ENCODE measurements around the gene STH.

Gene STH, protein sequence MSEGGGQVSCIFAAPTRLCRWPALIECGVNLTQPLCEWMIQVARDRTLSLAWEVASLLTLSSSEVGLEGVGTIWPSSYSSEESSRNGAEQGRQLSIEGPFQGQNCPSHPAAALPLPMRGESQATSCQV

GRCh38 chr17:45998987-45999899, at the start of gene STH:
STH (plus strand) TSS chr17:45999250; CDS start chr17:45999280, 30 bp downstream.
- no peak for TF ChIP-seq PATZ1 (CRISPR knock-in tag; IDR thresholded peaks at IDR 0.05; ENCODE audit: borderline replicate concordance)
- no peak for TF ChIP-seq PPARA (CRISPR knock-in tag; IDR thresholded peaks at IDR 0.05; ENCODE audit: borderline replicate concordance)
- TF ChIP-seq, protein P1, sequence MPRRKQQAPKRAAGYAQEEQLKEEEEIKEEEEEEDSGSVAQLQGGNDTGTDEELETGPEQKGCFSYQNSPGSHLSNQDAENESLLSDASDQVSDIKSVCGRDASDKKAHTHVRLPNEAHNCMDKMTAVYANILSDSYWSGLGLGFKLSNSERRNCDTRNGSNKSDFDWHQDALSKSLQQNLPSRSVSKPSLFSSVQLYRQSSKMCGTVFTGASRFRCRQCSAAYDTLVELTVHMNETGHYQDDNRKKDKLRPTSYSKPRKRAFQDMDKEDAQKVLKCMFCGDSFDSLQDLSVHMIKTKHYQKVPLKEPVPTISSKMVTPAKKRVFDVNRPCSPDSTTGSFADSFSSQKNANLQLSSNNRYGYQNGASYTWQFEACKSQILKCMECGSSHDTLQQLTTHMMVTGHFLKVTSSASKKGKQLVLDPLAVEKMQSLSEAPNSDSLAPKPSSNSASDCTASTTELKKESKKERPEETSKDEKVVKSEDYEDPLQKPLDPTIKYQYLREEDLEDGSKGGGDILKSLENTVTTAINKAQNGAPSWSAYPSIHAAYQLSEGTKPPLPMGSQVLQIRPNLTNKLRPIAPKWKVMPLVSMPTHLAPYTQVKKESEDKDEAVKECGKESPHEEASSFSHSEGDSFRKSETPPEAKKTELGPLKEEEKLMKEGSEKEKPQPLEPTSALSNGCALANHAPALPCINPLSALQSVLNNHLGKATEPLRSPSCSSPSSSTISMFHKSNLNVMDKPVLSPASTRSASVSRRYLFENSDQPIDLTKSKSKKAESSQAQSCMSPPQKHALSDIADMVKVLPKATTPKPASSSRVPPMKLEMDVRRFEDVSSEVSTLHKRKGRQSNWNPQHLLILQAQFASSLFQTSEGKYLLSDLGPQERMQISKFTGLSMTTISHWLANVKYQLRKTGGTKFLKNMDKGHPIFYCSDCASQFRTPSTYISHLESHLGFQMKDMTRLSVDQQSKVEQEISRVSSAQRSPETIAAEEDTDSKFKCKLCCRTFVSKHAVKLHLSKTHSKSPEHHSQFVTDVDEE (CRISPR knock-in tag; IDR thresholded peaks at IDR 0.05), result no peak
- TF ChIP-seq BACH2 (CRISPR knock-in tag; IDR thresholded peaks at IDR 0.05; ENCODE audit: borderline replicate concordance), result no peak
- no peak for TF ChIP-seq TOX (CRISPR knock-in tag; IDR thresholded peaks at IDR 0.05; ENCODE audit: borderline replicate concordance)
- no peak for TF ChIP-seq SNAI2 (CRISPR knock-in tag; IDR thresholded peaks at IDR 0.05)
- TF ChIP-seq TCF4 (CRISPR knock-in tag; IDR thresholded peaks at IDR 0.05; ENCODE audit: borderline replicate concordance), result no peak
- no peak for TF ChIP-seq ZC3H10 (CRISPR knock-in tag; IDR thresholded peaks at IDR 0.05)
- no peak for TF ChIP-seq CSDC2 (CRISPR knock-in tag; IDR thresholded peaks at IDR 0.05)
- no peak for TF ChIP-seq ISL1 (CRISPR knock-in tag; IDR thresholded peaks at IDR 0.05)
- TF ChIP-seq ZFP3 (CRISPR knock-in tag; IDR thresholded peaks at IDR 0.05), result no peak
- TF ChIP-seq ZNF565 (CRISPR knock-in tag; conservative IDR thresholded peaks at IDR 0.05; ENCODE audit: low read depth), result no peak
- no peak for TF ChIP-seq ARNTL (CRISPR knock-in tag; IDR thresholded peaks at IDR 0.05; ENCODE audit: borderline replicate concordance, low read depth)
- no peak for TF ChIP-seq CREB5 (CRISPR knock-in tag; IDR thresholded peaks at IDR 0.05; ENCODE audit: low read depth)
- TF ChIP-seq, protein P2, sequence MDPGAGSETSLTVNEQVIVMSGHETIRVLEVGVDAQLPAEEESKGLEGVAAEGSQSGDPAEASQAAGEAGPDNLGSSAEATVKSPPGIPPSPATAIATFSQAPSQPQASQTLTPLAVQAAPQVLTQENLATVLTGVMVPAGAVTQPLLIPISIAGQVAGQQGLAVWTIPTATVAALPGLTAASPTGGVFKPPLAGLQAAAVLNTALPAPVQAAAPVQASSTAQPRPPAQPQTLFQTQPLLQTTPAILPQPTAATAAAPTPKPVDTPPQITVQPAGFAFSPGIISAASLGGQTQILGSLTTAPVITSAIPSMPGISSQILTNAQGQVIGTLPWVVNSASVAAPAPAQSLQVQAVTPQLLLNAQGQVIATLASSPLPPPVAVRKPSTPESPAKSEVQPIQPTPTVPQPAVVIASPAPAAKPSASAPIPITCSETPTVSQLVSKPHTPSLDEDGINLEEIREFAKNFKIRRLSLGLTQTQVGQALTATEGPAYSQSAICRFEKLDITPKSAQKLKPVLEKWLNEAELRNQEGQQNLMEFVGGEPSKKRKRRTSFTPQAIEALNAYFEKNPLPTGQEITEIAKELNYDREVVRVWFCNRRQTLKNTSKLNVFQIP (CRISPR knock-in tag; IDR thresholded peaks at IDR 0.05; ENCODE audit: borderline replicate concordance, low read depth), result no peak
- no peak for TF ChIP-seq ZFP30 (CRISPR knock-in tag; IDR thresholded peaks at IDR 0.05)
- no peak for ATAC-seq

DNA sequence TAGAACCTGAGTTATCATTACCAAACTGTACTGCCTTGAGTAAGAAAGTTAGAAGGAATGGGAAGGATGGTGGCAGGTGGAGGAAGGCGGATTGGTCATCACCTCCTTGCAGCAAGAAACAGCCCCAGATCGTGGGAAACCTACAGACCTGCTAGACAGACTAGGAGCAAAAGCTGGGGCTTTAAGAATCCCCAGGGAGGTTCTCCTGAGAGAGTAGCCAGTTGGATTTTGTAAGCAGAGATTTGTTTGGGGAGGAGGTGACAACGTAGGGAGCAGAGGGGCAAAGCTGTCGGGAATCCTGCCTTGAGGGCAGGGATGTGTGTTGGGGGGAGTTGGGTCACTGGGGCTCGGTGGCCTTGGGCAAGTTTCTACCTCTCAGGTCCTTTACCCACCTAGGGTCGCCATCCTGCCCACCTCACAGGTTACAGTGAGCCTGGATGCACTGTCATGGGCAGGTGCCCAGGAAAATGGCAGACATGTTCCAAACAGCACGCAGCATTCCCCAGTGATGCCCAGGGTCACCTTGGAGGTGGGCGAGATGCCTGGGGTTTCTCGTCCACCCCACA, 49.2 kb upstream of the STH start:
- ATAC-seq, result no peak
- TF ChIP-seq ISL1 (CRISPR knock-in tag; IDR thresholded peaks at IDR 0.05) (no peak), OSR1 (CRISPR knock-in tag; IDR thresholded peaks at IDR 0.05) (no peak), ZNF70 (CRISPR knock-in tag; IDR thresholded peaks at IDR 0.05) (no peak), ZNF8 (CRISPR knock-in tag; IDR thresholded peaks at IDR 0.05) (no peak), BACH2 (CRISPR knock-in tag; IDR thresholded peaks at IDR 0.05; ENCODE audit: borderline replicate concordance) (no peak)

- no peak for ATAC-seq
- TF ChIP-seq ZC3H10 (CRISPR knock-in tag; IDR thresholded peaks at IDR 0.05) (no peak), ESRRG (CRISPR knock-in tag; IDR thresholded peaks at IDR 0.05) (no peak), ISL1 (CRISPR knock-in tag; IDR thresholded peaks at IDR 0.05) (no peak), CSDC2 (CRISPR knock-in tag; IDR thresholded peaks at IDR 0.05) (no peak), ZNF565 (CRISPR knock-in tag; conservative IDR thresholded peaks at IDR 0.05; ENCODE audit: low read depth) (no peak), PATZ1 (CRISPR knock-in tag; IDR thresholded peaks at IDR 0.05; ENCODE audit: borderline replicate concordance) (no peak), GLIS3 (CRISPR knock-in tag; IDR thresholded peaks at IDR 0.05) (no peak), TOX (CRISPR knock-in tag; IDR thresholded peaks at IDR 0.05; ENCODE audit: borderline replicate concordance) (no peak), BACH2 (CRISPR knock-in tag; IDR thresholded peaks at IDR 0.05; ENCODE audit: borderline replicate concordance) (no peak), PPARA (CRISPR knock-in tag; IDR thresholded peaks at IDR 0.05; ENCODE audit: borderline replicate concordance) (no peak), ZFP30 (CRISPR knock-in tag; IDR thresholded peaks at IDR 0.05) (no peak), ZNF70 (CRISPR knock-in tag; IDR thresholded peaks at IDR 0.05) (no peak)
- TF ChIP-seq, protein P3, sequence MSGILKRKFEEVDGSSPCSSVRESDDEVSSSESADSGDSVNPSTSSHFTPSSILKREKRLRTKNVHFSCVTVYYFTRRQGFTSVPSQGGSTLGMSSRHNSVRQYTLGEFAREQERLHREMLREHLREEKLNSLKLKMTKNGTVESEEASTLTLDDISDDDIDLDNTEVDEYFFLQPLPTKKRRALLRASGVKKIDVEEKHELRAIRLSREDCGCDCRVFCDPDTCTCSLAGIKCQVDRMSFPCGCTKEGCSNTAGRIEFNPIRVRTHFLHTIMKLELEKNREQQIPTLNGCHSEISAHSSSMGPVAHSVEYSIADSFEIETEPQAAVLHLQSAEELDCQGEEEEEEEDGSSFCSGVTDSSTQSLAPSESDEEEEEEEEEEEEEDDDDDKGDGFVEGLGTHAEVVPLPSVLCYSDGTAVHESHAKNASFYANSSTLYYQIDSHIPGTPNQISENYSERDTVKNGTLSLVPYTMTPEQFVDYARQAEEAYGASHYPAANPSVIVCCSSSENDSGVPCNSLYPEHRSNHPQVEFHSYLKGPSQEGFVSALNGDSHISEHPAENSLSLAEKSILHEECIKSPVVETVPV (CRISPR knock-in tag; IDR thresholded peaks at IDR 0.05), result no peak
- TF ChIP-seq, protein P2 (CRISPR knock-in tag; IDR thresholded peaks at IDR 0.05; ENCODE audit: borderline replicate concordance, low read depth), result no peak
Measured at GRCh38 chr17:45950888-45951287, 48.2 kb upstream of the STH start.
